Ishikawa (cell line): ENCODE measurements around the gene PLAGL2.

Experiments used
- CEBPB ChIP-seq: IDR thresholded peaks from 2 replicates; pipeline ENCODE4 v1.6.1; 2012
- CREB1 ChIP-seq: IDR thresholded peaks from 2 replicates; pipeline ENCODE4 v1.6.1; 2012; ENCODE audit warnings: low read depth
- EP300 ChIP-seq: IDR thresholded peaks from 2 replicates; pipeline ENCODE4 v1.6.1; 2012; ENCODE audit warnings: borderline replicate concordance
- FOXM1 ChIP-seq: IDR thresholded peaks from 2 replicates; pipeline ENCODE4 v1.6.1; 2012; ENCODE audit warnings: low read depth, borderline replicate concordance
- YY1 ChIP-seq: IDR thresholded peaks from 2 replicates; pipeline ENCODE4 v1.6.1; 2012; ENCODE audit warnings: low read depth

- TF ChIP-seq EP300 (no peak), FOXM1 (no peak), CEBPB (no peak), YY1 (no peak), CREB1 (no peak)
These were observed 44.6 kb upstream of the PLAGL2 start for GRCh38 chr20:32252189-32252588.
